Stimulated activated CD4-positive, alpha-beta T cell treated with anti-CD3 and anti-CD28 coated beads, Interleukin-1b, Interleukin-23, amount 100 ng/mL, for 24 hours (primary cell): ENCODE data around the gene RUSC1.
"Not testable (repeated sequence)": the region's sequence is repeated elsewhere in the genome, so short reads cannot be mapped to it uniquely, and the experiment has no call there.

Experiments used
- DNase-seq, 4 experiments: peaks; one replicate each; pipeline ENCODE4 v3.0.0-alpha.2; 2020; ENCODE audit warnings: low read depth in 4 of 4, low spot score in 1 of 4

Gene RUSC1

DNA sequence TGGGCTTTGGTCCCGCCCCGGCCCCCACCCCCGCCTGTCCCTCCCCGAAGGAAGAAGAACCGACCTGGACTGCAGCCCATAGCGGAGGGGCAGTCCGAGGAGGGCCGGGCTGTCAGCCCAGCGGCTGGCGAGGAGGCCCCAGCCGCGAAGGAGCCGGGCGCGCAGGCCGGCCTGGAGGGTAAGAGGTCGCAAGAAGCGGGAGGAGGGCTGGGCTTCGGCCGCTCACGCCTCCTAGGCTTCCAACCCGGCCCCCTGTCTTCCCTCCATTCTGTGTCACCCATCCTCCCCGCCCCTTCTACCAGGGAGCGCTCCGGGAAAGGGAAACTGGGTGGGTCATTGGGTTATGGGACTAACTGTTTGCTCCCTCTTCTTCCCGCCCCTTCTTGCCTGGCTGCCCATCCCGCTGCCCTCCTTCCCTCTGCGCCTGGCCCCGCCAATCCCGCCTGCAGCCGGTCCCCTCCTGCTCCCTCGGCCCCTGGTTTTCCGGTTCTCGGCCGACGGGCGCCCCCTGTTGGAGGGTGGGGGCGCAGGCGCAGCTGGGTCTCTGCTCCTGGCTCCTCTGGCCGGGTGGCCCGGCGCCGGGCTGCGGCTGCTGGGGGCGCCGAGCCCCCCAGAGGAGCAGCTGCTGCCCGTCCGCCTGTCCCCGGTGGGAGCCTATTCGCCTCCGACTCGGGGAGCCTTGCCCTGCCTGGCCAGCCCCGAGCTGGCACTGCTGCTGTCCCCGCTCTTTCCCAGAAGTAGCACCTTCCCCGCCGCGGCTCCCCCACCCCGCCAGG, 2.4 kb downstream of the RUSC1 start:
- DNase-seq = peak; percentile 75 to 89 (median 88)

GRCh38 chr1:155323729-155324036, 3.0 kb downstream of the RUSC1 start:
- peak; percentile 53 to 84 (median 65) for DNase-seq

DNA sequence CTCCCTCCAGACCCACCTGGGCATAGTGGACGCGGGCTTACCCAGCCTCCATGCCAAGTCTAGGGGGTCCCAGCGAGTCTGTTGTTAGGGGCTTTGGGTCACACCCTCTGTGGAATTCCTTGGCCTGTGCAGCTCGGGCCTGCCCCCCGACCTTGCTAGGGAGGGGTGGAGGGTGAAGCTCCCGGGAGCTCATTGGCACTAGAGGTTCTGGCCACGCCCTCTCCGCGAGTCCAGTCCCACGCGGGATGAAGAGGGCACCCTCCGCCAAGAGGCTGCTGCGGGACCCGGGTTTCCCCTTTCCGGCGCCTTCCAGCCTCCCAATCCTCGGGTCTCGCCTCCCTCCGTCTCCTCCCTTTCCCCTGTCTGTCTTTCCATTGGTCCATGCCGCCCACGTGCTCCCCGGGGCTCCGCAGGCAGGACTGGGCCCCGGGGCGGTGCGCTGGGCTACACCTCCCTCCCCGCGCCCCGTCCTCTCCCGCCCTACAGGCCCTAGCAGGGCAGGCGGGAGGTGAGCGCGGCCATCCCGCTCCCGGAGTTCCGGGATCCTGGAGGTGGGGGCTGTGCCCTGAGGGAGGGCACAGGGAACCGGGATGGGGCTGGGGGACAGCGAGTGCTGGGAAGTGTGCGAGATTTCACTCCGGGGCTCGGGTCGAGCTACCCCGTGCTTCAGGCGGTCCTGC, 3.5 kb downstream of the RUSC1 start:
- peak; percentile 69 to 95 (median 80) for DNase-seq

DNA sequence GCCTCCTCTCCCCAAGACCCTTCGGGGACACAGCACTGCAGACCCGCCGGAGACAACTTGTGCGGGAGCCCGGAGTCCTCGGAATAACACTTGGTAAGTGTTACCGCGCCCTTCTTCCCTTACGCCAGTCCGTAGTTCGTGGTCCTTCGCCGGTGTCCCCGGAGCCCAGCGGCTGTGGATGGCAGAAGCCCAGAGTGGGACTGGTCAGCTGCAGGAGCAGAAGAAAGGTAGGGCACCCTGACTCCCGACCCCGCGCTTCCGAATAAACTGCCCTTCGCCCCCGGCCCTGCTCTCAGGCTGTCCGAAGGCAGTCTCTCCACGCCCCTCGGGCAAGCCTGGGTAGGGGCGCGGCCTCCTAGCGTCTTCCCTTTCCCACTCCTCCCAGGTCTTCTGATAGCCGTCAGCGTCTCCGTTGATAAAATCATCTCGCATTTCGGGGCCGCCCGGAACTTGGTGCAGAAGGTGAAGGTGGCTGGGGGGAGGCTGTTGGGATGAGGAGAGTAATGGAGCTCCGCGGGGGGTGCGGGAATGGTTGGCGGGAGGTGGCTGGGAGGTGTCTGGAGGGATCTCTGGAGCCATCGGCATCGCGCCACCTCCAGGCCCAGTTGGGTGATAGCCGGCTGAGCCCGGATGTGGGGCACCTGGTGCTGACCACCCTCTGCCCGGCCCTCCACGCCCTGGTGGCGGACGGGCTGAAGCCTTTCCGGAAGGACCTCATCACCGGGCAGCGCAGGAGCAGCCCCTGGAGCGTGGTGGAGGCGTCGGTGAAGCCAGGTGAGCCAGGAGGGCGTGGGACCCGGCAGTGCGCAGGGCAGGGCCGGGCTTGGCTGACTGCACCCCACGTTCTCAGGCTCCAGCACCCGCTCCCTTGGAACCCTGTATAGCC, 4.3 kb downstream of the RUSC1 start:
- no peak for DNase-seq

- no peak for DNase-seq
Measured at GRCh38 chr1:155325603-155325893, 4.9 kb downstream of the RUSC1 start.

DNA sequence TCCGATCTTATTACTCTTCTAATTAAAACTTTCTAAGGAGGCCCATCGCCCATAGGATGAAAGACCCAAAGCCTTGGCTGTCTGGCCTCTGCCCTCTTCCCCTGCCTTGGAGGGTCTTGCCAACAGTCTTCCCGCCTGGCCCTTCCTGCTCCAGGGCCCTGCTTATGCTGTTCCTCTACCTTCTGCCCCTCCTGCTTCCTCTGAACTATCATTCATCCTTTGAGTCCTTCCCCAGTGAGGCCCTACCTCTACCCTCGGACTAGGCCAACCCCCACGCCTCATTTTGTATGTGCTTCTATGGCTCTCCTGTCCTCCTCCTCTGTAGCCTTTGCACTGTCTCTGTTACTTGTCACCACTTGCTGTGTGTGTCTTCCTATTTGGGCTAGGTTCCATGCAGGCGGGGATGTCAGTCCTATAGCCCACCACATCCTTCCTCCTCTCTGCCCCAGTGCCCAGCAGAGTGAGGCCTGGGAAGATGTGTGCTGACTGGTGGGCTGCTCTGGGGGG, 5.4 kb downstream of the RUSC1 start:
- DNase-seq = no peak

DNA sequence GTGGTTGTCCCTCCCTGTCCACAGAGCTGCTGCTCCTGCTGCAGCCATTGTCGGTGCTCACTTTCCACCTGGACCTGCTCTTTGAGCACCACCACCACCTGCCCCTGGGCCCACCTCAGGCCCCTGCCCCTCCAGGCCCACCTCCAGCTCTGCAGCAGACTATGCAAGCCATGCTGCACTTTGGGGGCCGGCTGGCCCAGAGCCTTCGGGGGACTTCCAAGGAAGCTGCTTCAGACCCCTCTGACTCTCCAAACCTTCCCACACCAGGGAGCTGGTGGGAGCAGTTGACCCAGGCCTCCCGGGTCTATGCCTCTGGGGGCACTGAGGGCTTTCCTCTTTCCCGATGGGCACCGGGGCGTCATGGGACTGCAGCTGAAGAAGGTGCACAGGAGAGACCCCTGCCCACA, 5.9 kb downstream of the RUSC1 start:
- no peak for DNase-seq

DNA sequence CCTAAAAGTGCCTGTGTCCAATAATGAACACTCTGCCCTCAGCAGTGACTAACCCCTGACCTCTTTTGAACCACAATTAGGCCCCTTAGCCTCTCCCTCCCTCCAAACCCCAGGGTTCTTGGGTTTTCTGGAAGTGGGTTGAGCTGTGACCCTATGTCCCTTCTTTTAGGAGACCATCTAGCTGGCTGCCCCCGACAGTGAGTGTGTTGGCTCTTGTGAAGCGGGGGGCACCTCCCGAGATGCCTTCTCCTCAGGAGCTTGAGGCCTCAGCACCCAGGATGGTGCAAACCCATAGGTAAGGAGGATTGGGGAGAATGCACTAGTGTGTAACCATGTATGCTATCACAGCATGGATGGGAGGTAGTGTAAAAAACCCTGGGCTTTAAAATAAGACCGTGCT, 7.3 kb downstream of the RUSC1 start:
- DNase-seq = no peak

DNA sequence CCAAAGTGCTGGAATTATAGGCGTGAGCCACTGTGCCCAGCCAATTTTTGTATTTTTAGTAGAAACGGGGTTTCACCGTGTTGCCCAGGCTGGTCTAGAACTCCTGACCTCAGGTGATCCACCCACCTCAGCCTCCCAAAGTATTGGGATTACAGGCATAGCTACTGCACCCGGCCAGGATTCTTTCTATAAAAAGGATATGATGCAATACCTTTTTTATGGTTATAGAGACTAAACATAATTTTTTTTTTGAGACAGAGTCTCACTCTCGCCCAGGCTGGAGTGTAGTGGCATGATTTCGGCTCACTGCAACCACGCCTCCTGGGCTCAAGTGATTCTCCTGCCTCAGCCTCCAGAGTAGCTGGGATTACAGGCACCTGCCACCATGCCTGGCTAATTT, 8.2 kb downstream of the RUSC1 start:
- DNase-seq = not testable (repeated sequence)

- no peak for DNase-seq
Measured at GRCh38 chr1:155329980-155330598, 9.4 kb downstream of the RUSC1 start.

DNA sequence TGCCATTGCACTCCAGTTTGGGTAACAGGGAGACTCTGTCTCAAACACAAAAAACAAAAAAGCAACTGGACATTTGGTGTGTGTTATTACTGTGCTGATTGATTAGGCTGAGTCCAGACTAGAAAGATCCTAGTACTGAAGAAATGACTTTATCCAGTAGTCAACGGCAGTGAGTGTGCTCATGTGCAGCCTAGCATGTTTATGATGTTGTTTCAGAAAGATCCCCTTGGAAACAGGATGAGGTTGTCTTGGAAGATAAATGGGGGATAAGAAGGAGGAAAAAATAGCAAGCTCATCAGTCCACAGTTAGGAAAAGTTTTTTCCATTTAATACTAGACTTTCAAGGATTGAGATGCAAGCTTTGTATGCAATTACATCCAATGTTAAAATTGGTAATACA, 14.3 kb downstream of the RUSC1 start:
- no peak for DNase-seq

GRCh38 chr1:155339515-155340097, 18.9 kb downstream of the RUSC1 start:
- no peak for DNase-seq

DNA sequence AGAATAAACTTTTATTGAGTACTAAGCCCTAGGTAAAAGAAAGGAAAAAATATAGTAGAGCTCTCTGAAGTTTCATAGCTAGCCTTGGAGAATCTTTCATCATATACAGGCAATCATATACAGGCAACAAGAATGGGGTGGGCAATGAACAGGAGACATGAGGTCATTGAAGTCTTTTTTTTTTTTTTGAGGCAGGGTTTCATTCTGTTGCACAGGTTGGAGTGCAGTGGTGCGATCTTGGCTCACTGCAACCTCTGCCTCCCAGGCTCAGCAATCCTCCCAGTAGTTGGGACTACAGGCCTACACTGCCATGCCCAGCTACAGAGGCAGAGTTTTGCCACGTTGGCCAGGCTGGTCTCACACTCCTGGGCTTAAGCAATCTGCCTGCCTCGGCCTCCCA, 22.1 kb downstream of the RUSC1 start:
- no peak for DNase-seq

GRCh38 chr1:155352631-155353030, 31.9 kb downstream of the RUSC1 start:
- no peak for DNase-seq

DNA sequence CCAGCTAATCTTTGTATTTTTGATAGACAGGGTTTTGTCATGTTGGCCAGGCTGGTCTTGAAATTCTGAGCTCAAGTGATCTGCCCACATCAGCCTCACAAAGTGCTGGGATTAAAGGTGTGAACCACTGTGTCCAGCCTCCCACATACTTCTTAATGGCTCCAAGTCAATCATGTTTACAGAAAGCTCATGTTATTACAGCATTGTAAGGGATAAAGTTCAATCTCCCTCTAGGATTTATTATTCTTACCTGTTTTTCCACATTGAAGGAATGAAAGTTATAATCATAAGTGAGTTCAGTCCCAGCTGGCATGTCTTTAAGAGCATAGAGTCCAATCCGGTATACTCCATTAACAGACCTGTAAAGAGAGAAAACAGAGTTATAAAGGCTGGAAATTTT, 39.4 kb downstream of the RUSC1 start:
- DNase-seq = no peak

DNA sequence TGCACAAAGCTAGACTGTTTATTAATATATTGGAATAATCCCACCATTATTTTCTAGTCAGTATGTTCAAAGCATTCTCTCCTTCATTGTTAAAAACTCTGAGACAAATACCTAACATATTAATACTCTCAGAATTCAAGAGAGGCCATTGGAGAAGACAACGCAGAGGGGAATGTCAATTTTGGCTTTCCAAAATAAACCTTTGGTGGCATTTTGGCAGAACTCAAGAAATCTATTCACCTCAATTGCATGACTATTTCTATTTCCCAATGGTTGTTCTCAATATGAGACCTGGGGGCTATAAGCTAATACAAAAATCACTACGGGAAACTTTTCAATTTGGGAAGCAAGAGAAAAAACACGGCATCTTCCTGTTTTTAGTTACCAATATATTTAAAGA, 58.5 kb downstream of the RUSC1 start:
- no peak for DNase-seq

DNA sequence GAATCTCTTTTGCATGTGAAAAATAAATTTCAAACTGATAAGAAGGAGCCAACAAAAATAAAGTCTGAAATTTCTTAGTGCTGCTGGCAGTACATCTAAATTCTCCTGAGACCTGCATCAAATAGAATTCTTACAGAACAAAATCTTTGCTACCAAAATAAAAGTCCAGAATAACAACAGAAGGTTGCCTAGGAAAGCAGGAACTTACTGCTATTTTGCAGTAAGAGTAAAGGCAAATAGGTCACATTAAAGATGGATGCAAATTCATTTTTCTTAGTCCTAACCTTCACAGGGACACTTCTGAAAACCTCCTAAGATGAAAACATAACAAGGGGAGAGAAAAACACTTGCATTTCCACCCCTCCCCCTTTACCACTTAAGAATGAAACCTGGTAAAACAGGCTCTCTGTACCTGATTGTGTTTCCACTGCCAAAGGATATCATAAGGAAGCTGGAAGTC, 59.0 kb downstream of the RUSC1 start:
- no peak for DNase-seq
